Panc1 (cell line): ENCODE measurements around the gene PSMA2.
"Not testable (repeated sequence)": the region's sequence is repeated elsewhere in the genome, so short reads cannot be mapped to it uniquely, and the experiment has no call there.

Experiments used
- CTCF ChIP-seq: fragments of 450-650 bp; IDR thresholded peaks from 2 replicates; pipeline ENCODE4 v1.5.1; 2017; ENCODE audit warnings: mild to moderate bottlenecking
- POLR2AphosphoS5 ChIP-seq: IDR thresholded peaks from 2 replicates; pipeline ENCODE4 v1.6.1; 2012; ENCODE audit warnings: mild to moderate bottlenecking, low read depth, low read length, moderate library complexity
- REST ChIP-seq, 2 experiments: IDR thresholded peaks; 2 replicates each; pipeline ENCODE4 v1.6.1; 2011 to 2012; ENCODE audit warnings: low read depth in 2 of 2, control low read depth in 1 of 2, low read length in 1 of 2, mild to moderate bottlenecking in 1 of 2, moderate library complexity in 1 of 2; ENCODE audit not compliant: insufficient read depth in 1 of 2
- SIN3A ChIP-seq: IDR thresholded peaks from 2 replicates; pipeline ENCODE4 v1.6.1; 2012; ENCODE audit warnings: low read depth, mild to moderate bottlenecking, low read length, moderate library complexity, borderline replicate concordance; ENCODE audit not compliant: insufficient read depth

GRCh38 chr7:42885183-42885582, 46.8 kb downstream of the PSMA2 start:
- not testable (repeated sequence) for TF ChIP-seq CTCF; SIN3A; POLR2AphosphoS5; REST (IDR thresholded peaks at IDR 0.05; ENCODE audit: insufficient read depth in 1 of 2, low read depth in 2 of 2, low read length in 1 of 2)
